ENCODE data around the gene DHX15.
"Not testable (repeated sequence)": the region's sequence is repeated elsewhere in the genome, so short reads cannot be mapped to it uniquely, and the experiment has no call there.

The DHX15 gene

GRCh38 chr4:24537025-24537424 lies 47.3 kb downstream of the DHX15 start:
- no peak for DNase-seq

- no peak for DNase-seq
Observed at GRCh38 chr4:24535399-24535798, 49.0 kb downstream of the DHX15 start.

- no peak for DNase-seq
Observed at GRCh38 chr4:24533364-24533763, 51.0 kb downstream of the DHX15 start.

- DNase-seq: no peak
Observed at GRCh38 chr4:24529555-24529954, 54.8 kb downstream of the DHX15 start.

- DNase-seq: no peak
Observed at GRCh38 chr4:24527371-24527770, 57.0 kb downstream of the DHX15 start.

GRCh38 chr4:24521544-24521943 lies 62.8 kb downstream of the DHX15 start:
- no peak for DNase-seq

GRCh38 chr4:24519649-24520048 lies 64.7 kb downstream of the DHX15 start:
- DNase-seq: no peak

- no peak for DNase-seq
Observed at GRCh38 chr4:24517676-24518075, 66.7 kb downstream of the DHX15 start.

- no peak for DNase-seq
Observed at GRCh38 chr4:24516926-24517325, 67.4 kb downstream of the DHX15 start.

- DNase-seq: no peak
Observed at GRCh38 chr4:24515698-24516097, 68.7 kb downstream of the DHX15 start.

GRCh38 chr4:24514808-24515207 lies 69.5 kb downstream of the DHX15 start:
- DNase-seq: peak; percentile 2 to 45

GRCh38 chr4:24513718-24514117 lies 70.6 kb downstream of the DHX15 start:
- no peak for DNase-seq

- DNase-seq: no peak
Observed at GRCh38 chr4:24511371-24512063, 72.8 kb downstream of the DHX15 start.

GRCh38 chr4:24510091-24510490 lies 74.3 kb downstream of the DHX15 start:
- no peak for DNase-seq

- DNase-seq: no peak
Observed at GRCh38 chr4:24508541-24508940, 75.8 kb downstream of the DHX15 start.

- no peak for DNase-seq
Observed at GRCh38 chr4:24507439-24507838, 76.9 kb downstream of the DHX15 start.

GRCh38 chr4:24503090-24503489 lies 81.3 kb downstream of the DHX15 start:
- DNase-seq: not testable (repeated sequence)

GRCh38 chr4:24497221-24497620 lies 87.1 kb downstream of the DHX15 start:
- DNase-seq: no peak

GRCh38 chr4:24496597-24496996 lies 87.8 kb downstream of the DHX15 start:
- no peak for DNase-seq

GRCh38 chr4:24495388-24495787 lies 89.0 kb downstream of the DHX15 start:
- DNase-seq: no peak

- DNase-seq: no peak
Observed at GRCh38 chr4:24489870-24490269, 94.5 kb downstream of the DHX15 start.

- peak; percentile 28 to 71 for DNase-seq
Observed at GRCh38 chr4:24488399-24489164, 95.8 kb downstream of the DHX15 start.

GRCh38 chr4:24482871-24483270 lies 101.5 kb downstream of the DHX15 start:
- no peak for DNase-seq

- peak; percentile 79 to 90 for DNase-seq
Observed at GRCh38 chr4:24477919-24478318, 106.4 kb downstream of the DHX15 start.

Data from NCI-H524 (cell line).